Stimulated activated CD4-positive, alpha-beta T cell treated with anti-CD3 and anti-CD28 coated beads, TNF-alpha, amount 100 ng/mL, for 24 hours (primary cell): Measurements from ENCODE around the gene TBL1X.
A peak's percentile ranks its signal among the peaks of the same experiment; 100 is the strongest.
"Not testable (repeated sequence)": the region's sequence is repeated elsewhere in the genome, so short reads cannot be mapped to it uniquely, and the experiment has no call there.

Experiments
- DNase-seq, 3 experiments: peaks; one replicate each; pipeline ENCODE4 v3.0.0-alpha.2; 2020; ENCODE audit warnings: low read depth in 3 of 3

Gene TBL1X

GRCh38 chrX:9459186-9459748 lies 5.6 kb upstream of the TBL1X start:
- DNase-seq, result no peak

GRCh38 chrX:9461087-9461486 lies 3.8 kb upstream of the TBL1X start:
- DNase-seq, result no peak

GRCh38 chrX:9462456-9462855 lies 2.4 kb upstream of the TBL1X start:
- DNase-seq, result no peak

- DNase-seq, result peak in 1 of 3 experiments; percentile 22
These were observed 694 bp downstream of the TBL1X start for GRCh38 chrX:9465380-9466123.

- DNase-seq, result peak in 2 of 3 experiments; percentile 2 to 14
These were observed 1.3 kb downstream of the TBL1X start for GRCh38 chrX:9466124-9466495.

GRCh38 chrX:9466736-9467135 lies 1.9 kb downstream of the TBL1X start:
- no peak for DNase-seq

GRCh38 chrX:9467146-9467545 lies 2.3 kb downstream of the TBL1X start:
- no peak for DNase-seq

GRCh38 chrX:9467751-9468150 lies 2.9 kb downstream of the TBL1X start:
- DNase-seq, result no peak

- DNase-seq, result no peak
These were observed 6.7 kb downstream of the TBL1X start for GRCh38 chrX:9471571-9471985.

GRCh38 chrX:9473708-9474107 lies 8.8 kb downstream of the TBL1X start:
- no peak for DNase-seq

GRCh38 chrX:9475417-9475816 lies 10.6 kb downstream of the TBL1X start:
- not testable (repeated sequence) for DNase-seq

GRCh38 chrX:9475984-9476383 lies 11.1 kb downstream of the TBL1X start:
- DNase-seq, result no peak

GRCh38 chrX:9476810-9477575 lies 12.1 kb downstream of the TBL1X start:
- no peak for DNase-seq

- DNase-seq, result no peak
These were observed 17.6 kb downstream of the TBL1X start for GRCh38 chrX:9482408-9482807.

GRCh38 chrX:9482837-9483236 lies 18.0 kb downstream of the TBL1X start:
- DNase-seq, result no peak

- DNase-seq, result no peak
These were observed 18.5 kb downstream of the TBL1X start for GRCh38 chrX:9483376-9483775.

GRCh38 chrX:9486786-9487387 lies 22.0 kb downstream of the TBL1X start:
- no peak for DNase-seq

GRCh38 chrX:9488586-9488985 lies 23.7 kb downstream of the TBL1X start:
- no peak for DNase-seq

- DNase-seq, result no peak
These were observed 24.4 kb downstream of the TBL1X start for GRCh38 chrX:9489234-9489633.

- DNase-seq, result no peak
These were observed 28.0 kb downstream of the TBL1X start for GRCh38 chrX:9492901-9493300.

GRCh38 chrX:9493936-9494335 lies 29.1 kb downstream of the TBL1X start:
- DNase-seq, result no peak

GRCh38 chrX:9494771-9495170 lies 29.9 kb downstream of the TBL1X start:
- no peak for DNase-seq

GRCh38 chrX:9495496-9495895 lies 30.6 kb downstream of the TBL1X start:
- no peak for DNase-seq
